Measurements from ENCODE around the gene FAM163B.

The FAM163B gene

DNA sequence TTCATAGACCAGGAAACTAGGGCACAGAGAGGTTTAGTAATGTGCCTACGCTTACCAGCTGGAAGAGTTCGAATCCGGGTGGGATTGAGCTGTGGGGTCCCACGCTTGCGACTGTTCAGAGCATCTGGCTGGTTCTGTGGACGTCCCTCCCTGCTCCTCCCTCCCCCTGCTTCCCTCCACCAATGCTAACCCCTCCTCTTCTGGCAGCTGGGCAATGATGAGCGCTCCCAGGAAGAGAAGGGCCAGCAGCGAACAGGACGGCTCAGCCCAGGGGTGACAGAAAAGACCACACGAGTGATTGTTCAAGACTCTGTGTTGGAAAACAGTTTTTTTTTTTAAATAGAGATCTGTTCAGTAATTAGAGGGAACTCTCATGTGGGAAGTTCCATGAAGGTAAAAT, 6.9 kb downstream of the FAM163B start:
- no peak overlapping the region for H4K8ac ChIP-seq (ENCODE audit: low read depth, low read length)
- no peak overlapping the region for H4K91ac ChIP-seq (ENCODE audit: low read depth, low read length)
- H2AK5ac ChIP-seq (ENCODE audit: low read length) = no peak overlapping the region
- no peak overlapping the region for H3K18ac ChIP-seq (ENCODE audit: low read length)
- H3K9ac ChIP-seq (ENCODE audit: low read length) = no peak overlapping the region
- no peak overlapping the region for H3K4ac ChIP-seq (ENCODE audit: low read depth, low read length)
- H2BK12ac ChIP-seq (ENCODE audit: low read length) = no peak overlapping the region
- no peaks in the 10 kb centered on the region for H3K79me2 ChIP-seq (ENCODE audit: control insufficient read depth, insufficient read depth, low read length, poor library complexity)
- no peak for DNase-seq
- no CpG with 5 or more reads among the region's 10 CpGs for WGBS (ENCODE audit: extremely low coverage, insufficient coverage, insufficient read length)
- no peak overlapping the region for H3K4me2 ChIP-seq (ENCODE audit: low read length)
- H3K79me1 ChIP-seq (ENCODE audit: low read length) = no peaks in the 10 kb centered on the region
- no peak overlapping the region for H4K12ac ChIP-seq (ENCODE audit: low read depth, low read length)
- no peak overlapping the region for H3K27ac ChIP-seq (ENCODE audit: low read depth, low read length)
- no peak overlapping the region for H2BK120ac ChIP-seq (ENCODE audit: insufficient read depth, low read length, poor library complexity)
- H3K14ac ChIP-seq (ENCODE audit: low read length) = no peak overlapping the region
- no peaks in the 10 kb centered on the region for H3K36me3 ChIP-seq (ENCODE audit: control insufficient read depth in 1 of 2, insufficient read depth in 2 of 2, low read length in 2 of 2)
- no peak overlapping the region for H3K23ac ChIP-seq (ENCODE audit: low read length)
- H3K4me1 ChIP-seq (ENCODE audit: control insufficient read depth in 1 of 2, insufficient read depth in 2 of 2, low read length in 2 of 2) = no peaks in the 10 kb centered on the region
- no peaks in the 10 kb centered on the region for H3K27me3 ChIP-seq (ENCODE audit: insufficient read depth, low read length)
- no peak overlapping the region for H2BK5ac ChIP-seq (ENCODE audit: low read depth, low read length, poor library complexity)
- H2AFZ ChIP-seq (ENCODE audit: insufficient read depth, low read length, poor library complexity) = no peak overlapping the region
- H3K9me3 ChIP-seq (ENCODE audit: insufficient read depth, low read depth, low read length) = peaks cover 22% of the 10 kb centered on the region
- no peak overlapping the region for H3K4me3 ChIP-seq (ENCODE audit: low read depth, low read length)

DNA sequence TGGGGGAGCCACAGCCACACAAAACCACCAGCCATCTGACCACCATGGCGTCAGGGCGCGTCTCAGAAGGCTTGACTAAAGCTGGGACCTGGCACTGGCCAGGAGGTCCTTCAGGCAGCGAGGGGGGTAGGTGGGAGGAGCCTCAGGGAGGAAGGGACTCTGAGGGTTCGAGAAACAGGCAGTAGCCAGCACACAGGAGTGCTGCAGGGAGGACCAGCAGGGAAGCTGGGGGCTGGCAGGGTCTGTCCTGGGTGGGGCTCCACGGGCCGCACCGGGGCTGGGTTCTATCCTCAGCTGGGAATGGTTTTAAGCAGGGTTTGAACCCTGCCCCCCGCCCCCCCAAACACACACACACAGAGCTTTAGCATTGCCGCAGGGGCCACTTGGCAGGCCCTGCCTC, 7.4 kb downstream of the FAM163B start:
- WGBS (ENCODE audit: extremely low coverage, insufficient coverage, insufficient read length) = no CpG with 5 or more reads among the region's 10 CpGs
- H3K4me1 ChIP-seq (ENCODE audit: control insufficient read depth in 1 of 2, insufficient read depth in 2 of 2, low read length in 2 of 2) = no peaks in the 10 kb centered on the region
- no peak for DNase-seq

DNA sequence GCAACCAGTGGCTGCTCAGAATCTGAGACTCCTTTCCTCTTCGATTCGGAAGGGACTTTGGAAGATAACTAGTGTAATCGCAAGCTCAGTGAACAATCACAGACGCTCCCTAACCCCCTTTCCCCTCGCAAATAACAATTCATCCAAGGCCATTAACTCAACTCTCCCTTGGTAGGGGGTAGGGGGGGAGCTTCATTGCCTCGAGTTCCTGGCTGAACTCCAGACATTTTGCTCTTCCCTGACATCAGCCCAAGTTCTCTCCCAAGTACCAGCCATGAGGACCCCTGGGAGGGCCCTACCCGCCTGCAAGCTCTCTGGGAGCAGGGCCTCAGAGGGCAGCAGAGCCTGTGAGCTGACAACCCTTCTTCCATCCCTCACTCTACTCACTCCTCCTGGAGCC, 8.4 kb downstream of the FAM163B start:
- Histone ChIP-seq H4K8ac (ENCODE audit: low read depth, low read length) (no peak overlapping the region), H2AK5ac (ENCODE audit: low read length) (no peak overlapping the region), H3K4me1 (ENCODE audit: control insufficient read depth in 1 of 2, insufficient read depth in 2 of 2, low read length in 2 of 2) (no peaks in the 10 kb centered on the region), H2BK12ac (ENCODE audit: low read length) (no peak overlapping the region), H3K27ac (ENCODE audit: low read depth, low read length) (no peak overlapping the region), H3K4me3 (ENCODE audit: low read depth, low read length) (no peak overlapping the region), H3K4me2 (ENCODE audit: low read length) (no peak overlapping the region), H2AFZ (ENCODE audit: insufficient read depth, low read length, poor library complexity) (no peak overlapping the region), H3K23ac (ENCODE audit: low read length) (no peak overlapping the region), H4K12ac (ENCODE audit: low read depth, low read length) (no peak overlapping the region), H2BK120ac (ENCODE audit: insufficient read depth, low read length, poor library complexity) (no peak overlapping the region), H3K27me3 (ENCODE audit: insufficient read depth, low read length) (no peaks in the 10 kb centered on the region), H3K14ac (ENCODE audit: low read length) (no peak overlapping the region), H3K79me2 (ENCODE audit: control insufficient read depth, insufficient read depth, low read length, poor library complexity) (no peaks in the 10 kb centered on the region), H3K36me3 (ENCODE audit: control insufficient read depth in 1 of 2, insufficient read depth in 2 of 2, low read length in 2 of 2) (no peaks in the 10 kb centered on the region), H3K9ac (ENCODE audit: low read length) (no peak overlapping the region), H2BK5ac (ENCODE audit: low read depth, low read length, poor library complexity) (no peak overlapping the region), H3K79me1 (ENCODE audit: low read length) (no peaks in the 10 kb centered on the region), H3K18ac (ENCODE audit: low read length) (no peak overlapping the region), H4K91ac (ENCODE audit: low read depth, low read length) (no peak overlapping the region), H3K4ac (ENCODE audit: low read depth, low read length) (no peak overlapping the region), H3K9me3 (ENCODE audit: insufficient read depth, low read depth, low read length) (peaks cover 31% of the 10 kb centered on the region)
- no peak for DNase-seq
- WGBS (ENCODE audit: extremely low coverage, insufficient coverage, insufficient read length) = no CpG with 5 or more reads among the region's 7 CpGs

More for the DNA sequence above, 7.4 kb downstream of the FAM163B start:
- Histone ChIP-seq H3K36me3 (ENCODE audit: control insufficient read depth in 1 of 2, insufficient read depth in 2 of 2, low read length in 2 of 2) (no peaks in the 10 kb centered on the region), H2BK120ac (ENCODE audit: insufficient read depth, low read length, poor library complexity) (no peak overlapping the region), H4K91ac (ENCODE audit: low read depth, low read length) (no peak overlapping the region), H3K27me3 (ENCODE audit: insufficient read depth, low read length) (no peaks in the 10 kb centered on the region), H2AFZ (ENCODE audit: insufficient read depth, low read length, poor library complexity) (no peak overlapping the region), H2BK12ac (ENCODE audit: low read length) (no peak overlapping the region), H3K4me3 (ENCODE audit: low read depth, low read length) (no peak overlapping the region), H4K8ac (ENCODE audit: low read depth, low read length) (no peak overlapping the region), H3K79me2 (ENCODE audit: control insufficient read depth, insufficient read depth, low read length, poor library complexity) (no peaks in the 10 kb centered on the region), H3K4ac (ENCODE audit: low read depth, low read length) (no peak overlapping the region), H3K4me2 (ENCODE audit: low read length) (no peak overlapping the region), H3K23ac (ENCODE audit: low read length) (no peak overlapping the region), H4K12ac (ENCODE audit: low read depth, low read length) (no peak overlapping the region), H2BK5ac (ENCODE audit: low read depth, low read length, poor library complexity) (no peak overlapping the region), H2AK5ac (ENCODE audit: low read length) (no peak overlapping the region), H3K27ac (ENCODE audit: low read depth, low read length) (no peak overlapping the region), H3K79me1 (ENCODE audit: low read length) (no peaks in the 10 kb centered on the region), H3K9me3 (ENCODE audit: insufficient read depth, low read depth, low read length) (peaks cover 22% of the 10 kb centered on the region), H3K14ac (ENCODE audit: low read length) (no peak overlapping the region), H3K18ac (ENCODE audit: low read length) (no peak overlapping the region), H3K9ac (ENCODE audit: low read length) (no peak overlapping the region)

DNA sequence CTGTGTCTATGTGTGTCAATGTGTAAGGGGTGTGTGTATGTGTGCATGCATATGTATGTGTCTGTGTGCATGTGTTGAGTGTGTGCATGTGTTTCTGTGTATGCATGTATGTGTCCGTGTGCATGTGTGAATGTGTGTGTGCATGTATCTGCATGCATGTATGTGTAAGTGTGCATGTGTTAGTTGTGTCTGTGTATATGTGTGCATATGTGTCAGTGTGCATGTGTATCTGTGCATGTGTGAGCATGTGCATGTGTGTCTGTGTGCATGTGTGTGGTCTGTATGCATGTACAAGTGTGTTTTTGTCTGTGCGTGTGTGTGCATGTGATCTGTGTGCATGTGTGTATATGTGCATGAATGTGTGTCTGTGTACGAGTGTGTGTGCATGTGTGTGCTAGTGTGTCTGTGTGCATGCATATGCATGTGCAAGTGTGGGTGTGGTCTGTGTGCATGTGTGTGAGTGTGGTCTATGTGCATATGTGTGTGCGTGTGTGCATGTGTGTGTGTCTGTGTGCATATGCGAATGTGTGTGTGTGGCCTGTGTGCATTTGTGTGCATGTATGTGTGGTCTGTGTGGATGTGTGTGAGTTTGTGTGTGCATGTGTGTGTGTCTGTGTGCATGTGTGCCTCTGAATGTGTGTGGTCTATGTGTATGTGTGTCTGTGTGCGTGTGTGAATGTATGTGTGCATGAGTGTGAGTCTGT, 9.6 kb downstream of the FAM163B start:
- Histone ChIP-seq H3K4me3 (ENCODE audit: low read depth, low read length) (peak overlapping the region; percentile 60), H3K4ac (ENCODE audit: low read depth, low read length) (no peak overlapping the region), H3K18ac (ENCODE audit: low read length) (no peak overlapping the region), H3K9ac (ENCODE audit: low read length) (no peak overlapping the region), H3K27ac (ENCODE audit: low read depth, low read length) (no peak overlapping the region), H2BK120ac (ENCODE audit: insufficient read depth, low read length, poor library complexity) (no peak overlapping the region), H3K14ac (ENCODE audit: low read length) (no peak overlapping the region), H3K36me3 (ENCODE audit: control insufficient read depth in 1 of 2, insufficient read depth in 2 of 2, low read length in 2 of 2) (no peaks in the 10 kb centered on the region), H3K4me1 (ENCODE audit: control insufficient read depth in 1 of 2, insufficient read depth in 2 of 2, low read length in 2 of 2) (no peaks in the 10 kb centered on the region), H3K79me2 (ENCODE audit: control insufficient read depth, insufficient read depth, low read length, poor library complexity) (no peaks in the 10 kb centered on the region), H2BK12ac (ENCODE audit: low read length) (no peak overlapping the region), H3K27me3 (ENCODE audit: insufficient read depth, low read length) (no peaks in the 10 kb centered on the region), H4K8ac (ENCODE audit: low read depth, low read length) (no peak overlapping the region), H3K4me2 (ENCODE audit: low read length) (no peak overlapping the region), H3K23ac (ENCODE audit: low read length) (peak overlapping the region; percentile 79), H3K9me3 (ENCODE audit: insufficient read depth, low read depth, low read length) (peaks cover 37% of the 10 kb centered on the region), H2AK5ac (ENCODE audit: low read length) (no peak overlapping the region), H4K91ac (ENCODE audit: low read depth, low read length) (no peak overlapping the region), H2BK5ac (ENCODE audit: low read depth, low read length, poor library complexity) (no peak overlapping the region), H2AFZ (ENCODE audit: insufficient read depth, low read length, poor library complexity) (no peak overlapping the region), H3K79me1 (ENCODE audit: low read length) (no peaks in the 10 kb centered on the region), H4K12ac (ENCODE audit: low read depth, low read length) (no peak overlapping the region)
- no CpG with 5 or more reads among the region's 6 CpGs for WGBS (ENCODE audit: extremely low coverage, insufficient coverage, insufficient read length)
- no peak for DNase-seq

All from trophoblast cell (in vitro differentiated cells and primary cell).